HCT116 (cell line): ENCODE results near the gene PREPL.
A peak's percentile ranks its signal among the peaks of the same experiment; 100 is the strongest.

ENCODE experiments used
- EGR1 ChIP-seq: IDR thresholded peaks from 2 replicates; pipeline ENCODE4 v1.6.1; 2012; ENCODE audit warnings: low read depth
- EZH2phosphoT487 ChIP-seq: fragments of 200-600 bp; IDR thresholded peaks from 2 replicates; pipeline ENCODE4 v1.6.1; 2018; ENCODE audit warnings: antibody characterized with exemption, borderline replicate concordance
- JUND ChIP-seq: IDR thresholded peaks from 2 replicates; pipeline ENCODE4 v1.6.1; 2012
- POLR2A ChIP-seq: IDR thresholded peaks from 2 replicates; pipeline ENCODE4 v1.7.0; 2011; ENCODE audit warnings: borderline replicate concordance; ENCODE audit not compliant: insufficient read depth, insufficient read length; ENCODE audit errors: extremely low read depth
- TCF7L2 ChIP-seq: IDR thresholded peaks from 2 replicates; pipeline ENCODE4 v1.7.0; 2011; ENCODE audit warnings: borderline replicate concordance, inconsistent platforms; ENCODE audit not compliant: insufficient read depth, insufficient read length; ENCODE audit errors: extremely low read depth
- ZFX ChIP-seq: fragments of 450-650 bp; IDR thresholded peaks from 2 replicates; pipeline ENCODE4 v1.6.1; 2017
- TF ChIP-seq, protein P1 (sequence below), 3 experiments: fragments of 200-600 bp in 1 of 3; sonication (generic) in 1 of 3; IDR thresholded peaks in 2 of 3; conservative IDR thresholded peaks in 1 of 3; 2 replicates each; pipeline ENCODE4 v1.5.1; 2012 to 2017; ENCODE audit warnings: low read depth in 2 of 3, low read length in 2 of 3, antibody characterized with exemption in 1 of 3, borderline replicate concordance in 1 of 3, control low read depth in 1 of 3, mild to moderate bottlenecking in 1 of 3, mixed read lengths in 1 of 3, mixed run types in 1 of 3, moderate library complexity in 1 of 3; ENCODE audit not compliant: insufficient read depth in 1 of 3
- TF ChIP-seq, protein P2 (sequence below): IDR thresholded peaks from 2 replicates; pipeline ENCODE4 v1.6.1; 2012; ENCODE audit warnings: low read depth

DNA sequence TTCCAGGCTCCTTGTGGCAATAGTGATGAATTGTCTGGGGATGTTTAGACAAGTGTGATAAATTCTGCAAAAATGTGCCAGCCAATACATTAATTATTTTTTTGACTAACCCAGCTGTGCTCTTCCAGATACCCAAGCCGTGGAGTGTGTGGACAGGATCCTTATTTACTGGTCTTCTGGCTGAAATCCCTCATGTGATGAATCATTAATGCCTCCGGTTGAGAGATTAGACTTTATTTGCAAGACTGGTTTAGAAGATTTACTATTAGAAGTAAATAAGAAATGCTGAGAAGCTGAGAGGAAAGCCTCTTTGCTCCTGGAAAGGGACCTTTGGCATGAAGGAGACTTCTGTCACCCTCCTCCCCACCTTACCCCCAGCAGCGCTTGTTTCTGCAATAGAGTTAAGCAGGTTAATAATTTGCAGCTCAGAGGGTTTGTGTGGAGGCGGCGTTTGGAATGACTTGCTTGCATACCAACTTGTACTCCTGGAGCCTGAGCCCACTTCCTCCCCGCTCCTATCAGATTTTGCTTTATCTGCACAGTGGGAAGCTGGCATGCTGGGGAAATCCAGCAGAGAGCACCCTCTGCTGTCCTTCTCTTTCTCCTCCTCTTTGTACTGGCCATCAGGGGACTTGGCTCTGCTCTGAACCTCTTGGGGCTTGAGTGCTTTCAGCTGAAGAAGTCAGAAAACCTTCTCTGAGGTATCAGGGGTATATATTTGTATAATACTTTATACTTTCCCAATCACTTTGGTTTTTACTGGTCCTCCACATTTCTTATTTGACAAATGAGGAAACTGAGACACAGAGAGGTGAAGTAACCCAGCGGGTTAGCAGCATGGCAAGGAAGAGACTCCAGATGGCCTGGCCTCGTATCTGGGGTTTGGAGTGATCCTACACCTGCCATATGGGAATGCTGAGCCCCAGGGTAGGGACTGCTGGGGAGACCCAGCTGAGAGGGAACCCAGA lies 69.7 kb downstream of the PREPL start:
- TF ChIP-seq, protein P1, sequence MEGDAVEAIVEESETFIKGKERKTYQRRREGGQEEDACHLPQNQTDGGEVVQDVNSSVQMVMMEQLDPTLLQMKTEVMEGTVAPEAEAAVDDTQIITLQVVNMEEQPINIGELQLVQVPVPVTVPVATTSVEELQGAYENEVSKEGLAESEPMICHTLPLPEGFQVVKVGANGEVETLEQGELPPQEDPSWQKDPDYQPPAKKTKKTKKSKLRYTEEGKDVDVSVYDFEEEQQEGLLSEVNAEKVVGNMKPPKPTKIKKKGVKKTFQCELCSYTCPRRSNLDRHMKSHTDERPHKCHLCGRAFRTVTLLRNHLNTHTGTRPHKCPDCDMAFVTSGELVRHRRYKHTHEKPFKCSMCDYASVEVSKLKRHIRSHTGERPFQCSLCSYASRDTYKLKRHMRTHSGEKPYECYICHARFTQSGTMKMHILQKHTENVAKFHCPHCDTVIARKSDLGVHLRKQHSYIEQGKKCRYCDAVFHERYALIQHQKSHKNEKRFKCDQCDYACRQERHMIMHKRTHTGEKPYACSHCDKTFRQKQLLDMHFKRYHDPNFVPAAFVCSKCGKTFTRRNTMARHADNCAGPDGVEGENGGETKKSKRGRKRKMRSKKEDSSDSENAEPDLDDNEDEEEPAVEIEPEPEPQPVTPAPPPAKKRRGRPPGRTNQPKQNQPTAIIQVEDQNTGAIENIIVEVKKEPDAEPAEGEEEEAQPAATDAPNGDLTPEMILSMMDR (IDR thresholded peaks at IDR 0.05 in 2 of 3, conservative IDR thresholded peaks at IDR 0.05 in 1 of 3; ENCODE audit: borderline replicate concordance in 1 of 3, insufficient read depth in 1 of 3, low read depth in 2 of 3, low read length in 2 of 3), result peak; percentile 65 to 88 (median 69)
- no peak for TF ChIP-seq EZH2phosphoT487
- TF ChIP-seq, protein P2, sequence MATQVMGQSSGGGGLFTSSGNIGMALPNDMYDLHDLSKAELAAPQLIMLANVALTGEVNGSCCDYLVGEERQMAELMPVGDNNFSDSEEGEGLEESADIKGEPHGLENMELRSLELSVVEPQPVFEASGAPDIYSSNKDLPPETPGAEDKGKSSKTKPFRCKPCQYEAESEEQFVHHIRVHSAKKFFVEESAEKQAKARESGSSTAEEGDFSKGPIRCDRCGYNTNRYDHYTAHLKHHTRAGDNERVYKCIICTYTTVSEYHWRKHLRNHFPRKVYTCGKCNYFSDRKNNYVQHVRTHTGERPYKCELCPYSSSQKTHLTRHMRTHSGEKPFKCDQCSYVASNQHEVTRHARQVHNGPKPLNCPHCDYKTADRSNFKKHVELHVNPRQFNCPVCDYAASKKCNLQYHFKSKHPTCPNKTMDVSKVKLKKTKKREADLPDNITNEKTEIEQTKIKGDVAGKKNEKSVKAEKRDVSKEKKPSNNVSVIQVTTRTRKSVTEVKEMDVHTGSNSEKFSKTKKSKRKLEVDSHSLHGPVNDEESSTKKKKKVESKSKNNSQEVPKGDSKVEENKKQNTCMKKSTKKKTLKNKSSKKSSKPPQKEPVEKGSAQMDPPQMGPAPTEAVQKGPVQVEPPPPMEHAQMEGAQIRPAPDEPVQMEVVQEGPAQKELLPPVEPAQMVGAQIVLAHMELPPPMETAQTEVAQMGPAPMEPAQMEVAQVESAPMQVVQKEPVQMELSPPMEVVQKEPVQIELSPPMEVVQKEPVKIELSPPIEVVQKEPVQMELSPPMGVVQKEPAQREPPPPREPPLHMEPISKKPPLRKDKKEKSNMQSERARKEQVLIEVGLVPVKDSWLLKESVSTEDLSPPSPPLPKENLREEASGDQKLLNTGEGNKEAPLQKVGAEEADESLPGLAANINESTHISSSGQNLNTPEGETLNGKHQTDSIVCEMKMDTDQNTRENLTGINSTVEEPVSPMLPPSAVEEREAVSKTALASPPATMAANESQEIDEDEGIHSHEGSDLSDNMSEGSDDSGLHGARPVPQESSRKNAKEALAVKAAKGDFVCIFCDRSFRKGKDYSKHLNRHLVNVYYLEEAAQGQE, result no peak
- no peak for TF ChIP-seq TCF7L2
- peak; percentile 26; the same call in 1 of the 2 replicates for TF ChIP-seq EGR1
- TF ChIP-seq POLR2A, result no peak
- no peak for TF ChIP-seq JUND
- TF ChIP-seq ZFX, result no peak
